Measurements from ENCODE around the gene LITAFD. TPM values are rescaled to one million over a fixed set of nuclear protein-coding genes. Genes with fewer than 3 reads are reported as not detected.
"Not testable (repeated sequence)": the region's sequence is repeated elsewhere in the genome, so short reads cannot be mapped to it uniquely, and the experiment has no call there.

Gene LITAFD
- total RNA-seq, 1 donor from 2014 or later: not detected

- no peak for DNase-seq (ENCODE audit: low read depth, low spot score)
Measured at GRCh38 chr16:8872967-8873865, 8.9 kb upstream of the LITAFD start.

GRCh38 chr16:8873866-8874195 lies 8.3 kb upstream of the LITAFD start:
- not testable (repeated sequence) for DNase-seq (ENCODE audit: low read depth, low spot score)

GRCh38 chr16:8874388-8874787 lies 7.8 kb upstream of the LITAFD start:
- no peak for DNase-seq (ENCODE audit: low read depth, low spot score)

GRCh38 chr16:8875317-8875716 lies 6.8 kb upstream of the LITAFD start:
- not testable (repeated sequence) for DNase-seq (ENCODE audit: low read depth, low spot score)

GRCh38 chr16:8877894-8878522 lies 4.1 kb upstream of the LITAFD start:
- no peak for DNase-seq (ENCODE audit: low read depth, low spot score)

- DNase-seq (ENCODE audit: low read depth, low spot score): no peak
Measured at GRCh38 chr16:8878523-8878911, 3.6 kb upstream of the LITAFD start.

- no peak for DNase-seq (ENCODE audit: low read depth, low spot score)
Measured at GRCh38 chr16:8880839-8881510, 1.2 kb upstream of the LITAFD start.

GRCh38 chr16:8882725-8883377 lies 700 bp downstream of the LITAFD start:
- DNase-seq (ENCODE audit: low read depth, low spot score): no peak

- no peak for DNase-seq (ENCODE audit: low read depth, low spot score)
Measured at GRCh38 chr16:8885674-8886592, 3.8 kb downstream of the LITAFD start.

GRCh38 chr16:8886593-8887430 lies 4.7 kb downstream of the LITAFD start:
- no peak for DNase-seq (ENCODE audit: low read depth, low spot score)

- DNase-seq (ENCODE audit: low read depth, low spot score): no peak
Measured at GRCh38 chr16:8887431-8887765, 5.2 kb downstream of the LITAFD start.

- no peak for DNase-seq (ENCODE audit: low read depth, low spot score)
Measured at GRCh38 chr16:8887952-8888560, 5.9 kb downstream of the LITAFD start.

GRCh38 chr16:8888951-8889892 lies 7.1 kb downstream of the LITAFD start:
- DNase-seq (ENCODE audit: low read depth, low spot score): no peak

- DNase-seq (ENCODE audit: low read depth, low spot score): no peak
Measured at GRCh38 chr16:8889893-8890548, 7.9 kb downstream of the LITAFD start.

- DNase-seq (ENCODE audit: low read depth, low spot score): no peak
Measured at GRCh38 chr16:8890549-8890921, 8.4 kb downstream of the LITAFD start.

GRCh38 chr16:8892101-8892575 lies 10.0 kb downstream of the LITAFD start:
- DNase-seq (ENCODE audit: low read depth, low spot score): no peak

GRCh38 chr16:8893426-8893825 lies 11.3 kb downstream of the LITAFD start:
- DNase-seq (ENCODE audit: low read depth, low spot score): no peak
